GM12878 (cell line): ENCODE results near the gene RNLS. TPM values are rescaled to one million over a fixed set of nuclear protein-coding genes. Genes with fewer than 3 reads are reported as not detected.
A peak's percentile ranks its signal among the peaks of the same experiment; 100 is the strongest.

Source experiments
- ATAC-seq: fragments of 200-7000 bp; cut with Tn5 transposase; 3 replicates; pipeline ENCODE4 v1.9.1; 2020; ENCODE audit warnings: mild to moderate bottlenecking, moderate library complexity
- BruUV-seq: library from RNA; stranded (reverse); fragments of 400-500 nt; replicated peaks from 2 replicates; lab custom pipeline; 2021; lab: Mats Ljungman, UMichigan
- CTCF ChIA-PET: fragments of 300-600 bp; sonication (Branson Sonifier 250); formaldehyde crosslinking; extraction: SDS; loops from one replicate; lab custom pipeline; 2021; ENCODE audit warnings: inconsistent platforms; lab: Yijun Ruan, JAX
- POLR2A ChIA-PET: fragments of 350-600 bp; formaldehyde crosslinking; extraction: SDS; loops from one replicate; lab custom pipeline; 2021; ENCODE audit warnings: inconsistent platforms; lab: Charles Lee
- RAD21 ChIA-PET: fragments of 300-600 bp; sonication (Branson Sonifier 250); formaldehyde crosslinking; loops from one replicate; lab custom pipeline; 2023; ENCODE audit warnings: antibody characterized with exemption; ENCODE audit not compliant: unreplicated experiment; lab: Charles Lee
- SMC1A ChIA-PET: fragments of 300-600 bp; sonication (Branson Sonifier 250); formaldehyde crosslinking; loops from one replicate; lab custom pipeline; 2023; ENCODE audit not compliant: unreplicated experiment, uncharacterized antibody; lab: Charles Lee
- DNase-seq: peaks from one replicate; pipeline ENCODE4 v3.0.0-alpha.2; 2011; ENCODE audit warnings: low read depth, low spot score
- FAIRE-seq: peaks from 3 replicates; lab custom pipeline; 2011; peaks lifted over from hg19 to GRCh38; lab: Jason Lieb, UNC
- H2AFZ ChIP-seq: 2 replicates; pipeline ENCODE4 v1.6.0; 2011; ENCODE audit warnings: low read depth, low read length, control low read depth; ENCODE audit not compliant: control insufficient read depth
- H3K27ac ChIP-seq: 2 replicates; pipeline ENCODE4 v1.5.1; 2011; ENCODE audit warnings: control low read depth; ENCODE audit not compliant: control insufficient read depth, insufficient read depth
- H3K27me3 ChIP-seq, 2 experiments: replicated peaks in 1 of 2; 2 replicates each; pipeline versions ENCODE4 v1.6.0 to v1.6.1; 2011; ENCODE audit warnings: low read length in 1 of 2; ENCODE audit not compliant: control insufficient read depth in 2 of 2, insufficient read depth in 2 of 2
- H3K36me3 ChIP-seq, 2 experiments: 2 replicates each; pipeline ENCODE4 v1.5.1; 2011; ENCODE audit warnings: low read length in 1 of 2; ENCODE audit not compliant: control insufficient read depth in 2 of 2, insufficient read depth in 2 of 2
- H3K4me1 ChIP-seq: 2 replicates; pipeline ENCODE4 v1.6.1; 2011; ENCODE audit warnings: mild to moderate bottlenecking, low read length, moderate library complexity, mixed read lengths; ENCODE audit not compliant: control insufficient read depth, insufficient read depth
- H3K4me2 ChIP-seq: 2 replicates; pipeline ENCODE4 v1.6.0; 2011; ENCODE audit warnings: control low read depth; ENCODE audit not compliant: control insufficient read depth, insufficient read depth
- H3K4me3 ChIP-seq: fragments of 200-600 bp; sonication (generic); 2 replicates; pipeline ENCODE4 v1.5.1; 2016
- H3K79me2 ChIP-seq: 2 replicates; pipeline ENCODE4 v1.6.0; 2011; ENCODE audit warnings: low read length; ENCODE audit not compliant: control insufficient read depth, insufficient read depth
- H3K9ac ChIP-seq: 2 replicates; pipeline ENCODE4 v1.8.0; 2011; ENCODE audit warnings: low read length, control low read depth, mixed read lengths; ENCODE audit not compliant: control insufficient read depth, insufficient read depth
- H3K9me3 ChIP-seq: replicated peaks from 3 replicates; pipeline ENCODE4 v1.5.1; 2011; ENCODE audit warnings: mild to moderate bottlenecking, low read length; ENCODE audit not compliant: control insufficient read depth, insufficient read depth
- H4K20me1 ChIP-seq: 2 replicates; pipeline ENCODE4 v1.6.0; 2011; ENCODE audit not compliant: control insufficient read depth, insufficient read depth
- BACH1 ChIP-seq: fragments of 450-650 bp; IDR thresholded peaks from 2 replicates; pipeline ENCODE4 v1.6.1; 2017; ENCODE audit warnings: mild to moderate bottlenecking, borderline replicate concordance
- BHLHE40 ChIP-seq, 2 experiments: fragments of 450-650 bp in 1 of 2; IDR thresholded peaks; 2 replicates each; pipeline ENCODE4 v1.6.1; 2011 to 2017; ENCODE audit warnings: low read depth in 2 of 2, borderline replicate concordance in 1 of 2, improper control_type of control experiment in 1 of 2, low read length in 1 of 2, mild to moderate bottlenecking in 1 of 2
- CHD4 ChIP-seq: fragments of 200-600 bp; sonication (generic); IDR thresholded peaks from 2 replicates; pipeline ENCODE4 v1.6.1; 2016; ENCODE audit warnings: mild to moderate bottlenecking
- ESRRA ChIP-seq: IDR thresholded peaks from 2 replicates; pipeline ENCODE4 v1.6.1; 2012; ENCODE audit warnings: mild to moderate bottlenecking, low read length, improper control_type of control experiment
- EZH2 ChIP-seq: IDR thresholded peaks from 2 replicates; pipeline ENCODE4 v1.6.1; 2012; ENCODE audit warnings: low read depth, mild to moderate bottlenecking, control low read depth, inconsistent platforms, low read length, borderline replicate concordance; ENCODE audit not compliant: control insufficient read depth
- FOXK2 ChIP-seq: fragments of 450-650 bp; IDR thresholded peaks from 2 replicates; pipeline ENCODE4 v1.6.1; 2017; ENCODE audit warnings: mild to moderate bottlenecking, moderate library complexity
- HDAC6 ChIP-seq: fragments of 200-600 bp; sonication (generic); IDR thresholded peaks from one replicate; pipeline ENCODE4 v1.8.0; 2017; ENCODE audit warnings: antibody characterized with exemption; ENCODE audit not compliant: unreplicated experiment
- JUNB ChIP-seq: IDR thresholded peaks from 2 replicates; pipeline ENCODE4 v1.6.1; 2016; ENCODE audit warnings: antibody characterized with exemption, mild to moderate bottlenecking
- RB1 ChIP-seq: fragments of 450-650 bp; formaldehyde crosslinking; IDR thresholded peaks from 2 replicates; pipeline ENCODE4 v1.6.1; 2017; ENCODE audit warnings: mild to moderate bottlenecking, borderline replicate concordance
- RBBP5 ChIP-seq: fragments of 200-600 bp; sonication (generic); conservative IDR thresholded peaks from 2 replicates; pipeline ENCODE4 v1.6.1; 2016
- RCOR1 ChIP-seq: conservative IDR thresholded peaks from 2 replicates; pipeline ENCODE4 v1.6.1; 2012; ENCODE audit warnings: low read depth, low read length, improper control_type of control experiment
- SRF ChIP-seq, 2 experiments: IDR thresholded peaks; 2 replicates each; pipeline ENCODE4 v1.6.1; 2011; ENCODE audit warnings: low read depth in 2 of 2, low read length in 2 of 2, mild to moderate bottlenecking in 1 of 2, moderate library complexity in 1 of 2
- SUPT20H ChIP-seq: IDR thresholded peaks from 2 replicates; pipeline ENCODE4 v1.6.1; 2011; ENCODE audit warnings: low read depth, mild to moderate bottlenecking, low read length, moderate library complexity, borderline replicate concordance; ENCODE audit not compliant: control insufficient read depth
- WGBS: methylation state at CpG from one replicate; pipeline ENCODE4 v1.1.6; 2016; ENCODE audit warnings: low lambda C conversion rate; ENCODE audit not compliant: insufficient replicate concordance, insufficient coverage; ENCODE audit errors: missing lambda C conversion rate; 5-methylcytosine and 5-hydroxymethylcytosine counted together
- in situ Hi-C: fragments of 300-500 bp; cut with MboI; formaldehyde crosslinking; loops from 9 replicates; pipeline ENCODE4 v1.14.3; 2018; ENCODE audit warnings: mixed read lengths
- intact Hi-C: fragments of 100-400 bp; cut with micrococcal nuclease; formaldehyde crosslinking; loops from one replicate; pipeline ENCODE4 v1.14.2; 2022; ENCODE audit not compliant: unreplicated experiment
- polyA plus RNA-seq, 11 experiments: library from polyadenylated mRNA; depleted of rRNA in 4 of 11; unstranded in 6 of 11; stranded (reverse) in 5 of 11; fragments of >200 nt; fragmentation: Nextera tagmentation in 4 of 11; fragmentation: Illumina TruSeq in 1 of 11; extraction: Ambion mirVana in 4 of 11; extraction: Trizol in 1 of 11; gene quantifications; 1 replicate in 1 of 11; 2 replicates in 10 of 11; pipeline versions ENCODE4 v1.2.1 to v1.2.3, GENCODE V29; 2011 to 2016; ENCODE audit warnings: inconsistent platforms in 2 of 11, missing spikeins in 2 of 11, low read depth in 1 of 11
- total RNA-seq, 4 experiments: library from RNA; depleted of rRNA in 3 of 4; stranded (reverse); fragments of >200 nt in 3 of 4; fragmentation: Illumina TruSeq in 1 of 4; extraction: Trizol in 1 of 4; gene quantifications; 2 replicates each; pipeline versions ENCODE4 v1.2.1 to v1.2.3, GENCODE V29; 2013 to 2021
- TF ChIP-seq, protein P1 (sequence below): IDR thresholded peaks from 2 replicates; pipeline ENCODE4 v1.6.1; 2012; ENCODE audit warnings: low read depth, low read length, improper control_type of control experiment
- TF ChIP-seq, protein P2 (sequence below): fragments of 450-650 bp; IDR thresholded peaks from 2 replicates; pipeline ENCODE4 v1.6.1; 2016; ENCODE audit warnings: mild to moderate bottlenecking

RNLS gene
- total and polyA plus RNA-seq, 10 of the 15 experiments (the other 5 are each of a cell fraction or from before 2014, with no cell fraction given), result 3.4 to 6.7 (median 4.6) TPM

DNA sequence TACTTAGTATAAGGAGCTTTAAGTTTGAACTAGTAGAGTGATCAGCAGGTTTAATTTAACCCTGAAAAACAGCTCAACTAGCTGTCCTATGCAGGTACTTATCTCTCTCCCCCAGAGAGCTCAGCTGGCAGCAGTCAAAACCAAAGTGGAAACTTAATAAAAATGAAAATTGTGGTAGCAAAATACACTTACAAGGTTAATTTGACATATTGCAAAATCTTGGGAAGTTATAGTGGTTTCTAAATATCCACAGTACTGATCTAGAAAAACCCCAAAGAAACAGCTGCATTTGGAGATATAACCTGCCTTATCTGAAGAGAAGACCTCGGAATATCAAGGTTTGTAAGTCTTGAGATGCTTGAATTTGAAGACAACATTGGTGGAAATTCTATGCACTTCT is 269.2 kb downstream of the RNLS start:
- H3K4me3 ChIP-seq, result no peak overlapping the region
- FAIRE-seq (no peak), ATAC-seq (no peak), DNase-seq (no peak)
- peaks cover 11% of the 10 kb centered on the region; the same call in 2 of the 3 replicates for H3K9me3 ChIP-seq
- H2AFZ ChIP-seq, result no peak overlapping the region
- H3K4me1 ChIP-seq, result no peaks in the 10 kb centered on the region; the same call in 1 of the 2 replicates
- H3K9ac ChIP-seq, result no peak overlapping the region
- BruUV-seq, result no TSS peak
- ChIA-PET RAD21 (interaction anchor here (1.3 kb wide), 1 partner anchor 20 kb away, joined by 3 read pairs; no protein-coding TSS in a partner anchor), SMC1A (interaction anchor here (0.9 to 9.3 kb wide), 7 partner anchors 18 to 443 kb away, joined by 3 to 61 read pairs (median 4); no protein-coding TSS in a partner anchor), POLR2A (interaction anchor here (0.5 kb wide), 1 partner anchor 124 kb away, joined by 3 read pairs; no protein-coding TSS in a partner anchor), CTCF (interaction anchor here (0.7 to 1.1 kb wide), 5 partner anchors 10 to 244 kb away, joined by 3 read pairs; no protein-coding TSS in a partner anchor)
- WGBS, result 96% methylated on average over 1 of the region's 1 CpG
- intact Hi-C loops (no loop called here), in situ Hi-C loops (no loop called here)
- H3K36me3 ChIP-seq, result no peaks in the 10 kb centered on the region; a peak in 1 of 4 replicates
- no peak overlapping the region for H3K4me2 ChIP-seq
- H4K20me1 ChIP-seq, result no peaks in the 10 kb centered on the region
- TF ChIP-seq ESRRA, result no peak
- TF ChIP-seq HDAC6, result no peak
- 0 out of 2 replicates have a peak, but pooled peaks have one; percentile 10 for TF ChIP-seq JUNB
- H3K27me3 ChIP-seq, result no peaks in the 10 kb centered on the region
- no peak overlapping the region for H3K27ac ChIP-seq
- no peaks in the 10 kb centered on the region for H3K79me2 ChIP-seq

DNA sequence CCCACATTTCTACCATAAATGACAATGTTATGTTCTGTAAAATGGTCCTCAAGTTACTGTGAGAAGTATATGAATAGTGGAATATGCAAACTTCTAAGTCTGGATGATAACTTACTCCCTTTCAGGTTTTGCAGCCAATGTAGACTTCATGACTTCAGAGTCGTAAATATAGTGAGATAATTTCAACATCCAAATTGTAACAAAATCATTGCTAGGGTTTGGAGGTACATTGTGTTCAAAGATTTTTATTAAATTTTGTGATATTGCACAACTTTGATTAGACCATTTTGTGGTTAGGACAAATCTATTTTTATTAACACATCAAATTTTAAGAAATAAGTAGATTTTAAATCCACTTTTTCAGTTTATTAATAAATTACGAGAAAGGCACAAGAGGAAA is 270.3 kb downstream of the RNLS start:
- Histone ChIP-seq H3K79me2 (no peaks in the 10 kb centered on the region), H3K9me3 (peaks cover 2% of the 10 kb centered on the region; the same call in 2 of the 3 replicates), H3K4me1 (no peaks in the 10 kb centered on the region; the same call in 1 of the 2 replicates), H3K27me3 (no peaks in the 10 kb centered on the region), H3K4me3 (no peak overlapping the region), H3K27ac (no peak overlapping the region), H3K36me3 (no peaks in the 10 kb centered on the region), H4K20me1 (no peaks in the 10 kb centered on the region), H3K9ac (no peak overlapping the region), H3K4me2 (no peak overlapping the region), H2AFZ (no peak overlapping the region)
- DNase-seq (no peak), FAIRE-seq (no peak), ATAC-seq (no peak)
- in situ Hi-C loops (no loop called here), intact Hi-C loops (no loop called here)
- POLR2A ChIA-PET, result interaction anchor here (0.6 kb wide), 1 partner anchor 22 kb away, joined by 3 read pairs; no protein-coding TSS in a partner anchor
- no peak for TF ChIP-seq SRF (IDR thresholded peaks at IDR 0.05; ENCODE audit: low read depth in 2 of 2, low read length in 2 of 2)
- no peak for TF ChIP-seq RBBP5
- no peak for TF ChIP-seq CHD4
- no peak for TF ChIP-seq RB1
- TF ChIP-seq BACH1, result no peak
- no peak for TF ChIP-seq EZH2
- TF ChIP-seq FOXK2, result no peak
- TF ChIP-seq, protein P1, sequence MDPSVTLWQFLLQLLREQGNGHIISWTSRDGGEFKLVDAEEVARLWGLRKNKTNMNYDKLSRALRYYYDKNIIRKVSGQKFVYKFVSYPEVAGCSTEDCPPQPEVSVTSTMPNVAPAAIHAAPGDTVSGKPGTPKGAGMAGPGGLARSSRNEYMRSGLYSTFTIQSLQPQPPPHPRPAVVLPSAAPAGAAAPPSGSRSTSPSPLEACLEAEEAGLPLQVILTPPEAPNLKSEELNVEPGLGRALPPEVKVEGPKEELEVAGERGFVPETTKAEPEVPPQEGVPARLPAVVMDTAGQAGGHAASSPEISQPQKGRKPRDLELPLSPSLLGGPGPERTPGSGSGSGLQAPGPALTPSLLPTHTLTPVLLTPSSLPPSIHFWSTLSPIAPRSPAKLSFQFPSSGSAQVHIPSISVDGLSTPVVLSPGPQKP, result no peak
- no peak for TF ChIP-seq BHLHE40 (IDR thresholded peaks at IDR 0.05; ENCODE audit: borderline replicate concordance in 1 of 2, low read depth in 2 of 2, low read length in 1 of 2)
- TF ChIP-seq RCOR1, result no peak
- no peak for TF ChIP-seq SUPT20H
- TF ChIP-seq, protein P2, sequence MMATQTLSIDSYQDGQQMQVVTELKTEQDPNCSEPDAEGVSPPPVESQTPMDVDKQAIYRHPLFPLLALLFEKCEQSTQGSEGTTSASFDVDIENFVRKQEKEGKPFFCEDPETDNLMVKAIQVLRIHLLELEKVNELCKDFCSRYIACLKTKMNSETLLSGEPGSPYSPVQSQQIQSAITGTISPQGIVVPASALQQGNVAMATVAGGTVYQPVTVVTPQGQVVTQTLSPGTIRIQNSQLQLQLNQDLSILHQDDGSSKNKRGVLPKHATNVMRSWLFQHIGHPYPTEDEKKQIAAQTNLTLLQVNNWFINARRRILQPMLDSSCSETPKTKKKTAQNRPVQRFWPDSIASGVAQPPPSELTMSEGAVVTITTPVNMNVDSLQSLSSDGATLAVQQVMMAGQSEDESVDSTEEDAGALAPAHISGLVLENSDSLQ, result no peak
- WGBS, result 66% methylated on average over 2 of the region's 2 CpGs
- SMC1A ChIA-PET, result interaction anchor here (0.6 to 9.3 kb wide), 6 partner anchors 19 to 75 kb away, joined by 3 to 61 read pairs (median 4); no protein-coding TSS in a partner anchor
- no TSS peak for BruUV-seq
- RAD21 ChIA-PET, result interaction anchor here (1.3 kb wide), 1 partner anchor 19 kb away, joined by 3 read pairs; no protein-coding TSS in a partner anchor
- CTCF ChIA-PET, result interaction anchor here (0.7 to 1.1 kb wide), 3 partner anchors 11 to 76 kb away, joined by 3 read pairs; no protein-coding TSS in a partner anchor
